Myocyte (in vitro differentiated cells): ENCODE measurements around the gene ZNF302. TPM values are rescaled to one million over a fixed set of nuclear protein-coding genes. Genes with fewer than 3 reads are reported as not detected.

Experiments used
- DNase-seq: peaks from one replicate; pipeline ENCODE4 v3.0.0-alpha.2; 2012; ENCODE audit warnings: low read depth
- total RNA-seq: library from RNA; depleted of rRNA; stranded (reverse); fragments of >200 nt; gene quantifications from 2 replicates; pipeline ENCODE4 v1.2.3, GENCODE V29; 2014

The ZNF302 gene
- total RNA-seq, 1 donor from 2014 or later, result 45.9 TPM

GRCh38 chr19:34731964-34732363 lies 54.5 kb downstream of the ZNF302 start:
- DNase-seq, result no peak

- DNase-seq, result no peak
These were observed 55.2 kb downstream of the ZNF302 start for GRCh38 chr19:34732612-34733211.

- DNase-seq, result no peak
These were observed 55.8 kb downstream of the ZNF302 start for GRCh38 chr19:34733266-34733745.

GRCh38 chr19:34733746-34734536 lies 56.5 kb downstream of the ZNF302 start, which contains the start of gene ZNF181:
Gene ZNF181, plus strand, starts transcription at chr19:34734243. Its CDS starts 795 bp downstream, at chr19:34735038.
- peak; percentile 94 for DNase-seq

- peak; percentile 93 for DNase-seq
These were observed 57.1 kb downstream of the ZNF302 start for GRCh38 chr19:34734537-34735103.

Other genes starting within 250 kb of the ZNF302 start
- gene UBA2, start 249.3 kb upstream of the ZNF302 start, total RNA-seq, result 91.5 and 102 TPM in 2 replicates
- 22.1 and 32.3 TPM in 2 replicates for gene WTIP, start 195.9 kb upstream of the ZNF302 start, total RNA-seq
- gene SCGB2B2, start 519 bp upstream of the ZNF302 start, total RNA-seq, result 0.24 and 0.26 TPM in 2 replicates
- 46.1 and 62.6 TPM in 2 replicates for gene ZNF181, start 56.6 kb downstream of the ZNF302 start, total RNA-seq
- gene ZNF599, start 95.5 kb downstream of the ZNF302 start, total RNA-seq, result 11.5 and 14.0 TPM in 2 replicates
- gene ZNF30, start 249.2 kb downstream of the ZNF302 start, total RNA-seq, result 3.9 and 4.7 TPM in 2 replicates